Retinal pigment epithelial cell (primary cell): ENCODE results near the gene SCAI.
"Not testable (repeated sequence)": the region's sequence is repeated elsewhere in the genome, so short reads cannot be mapped to it uniquely, and the experiment has no call there.

Experiments used
- DNase-seq: peaks from one replicate; pipeline ENCODE4 v3.0.0-alpha.2; 2010; ENCODE audit warnings: low read depth
- H3K4me3 ChIP-seq: 2 replicates; pipeline ENCODE4 v1.5.1; 2011; ENCODE audit warnings: mild to moderate bottlenecking, low read length, control low read depth, moderate library complexity
- CTCF ChIP-seq: conservative IDR thresholded peaks from 2 replicates; pipeline ENCODE4 v1.5.1; 2011; ENCODE audit warnings: low read depth, low read length, control low read depth, inconsistent platforms

The SCAI gene

GRCh38 chr9:125143377-125144090, at the start of gene SCAI:
Gene SCAI, minus strand, starts transcription at chr9:125143528. Its CDS starts 91 bp downstream, at chr9:125143437.
- H3K4me3 ChIP-seq = peak within 1 kb of the TSS; percentile 78
- peak; percentile 94 for DNase-seq
- peak; percentile 98 for TF ChIP-seq CTCF

- no peak for TF ChIP-seq CTCF
- DNase-seq = no peak
- H3K4me3 ChIP-seq = peak overlapping the region; percentile 97
Observed at GRCh38 chr9:125190361-125190801, 47.1 kb upstream of the SCAI start.

- TF ChIP-seq CTCF = peak; percentile 70
- peak; percentile 86 for DNase-seq
Observed at GRCh38 chr9:125189361-125190289, 46.3 kb upstream of the SCAI start, which contains the start of gene PPP6C. Gene PPP6C, minus strand, starts transcription at chr9:125189803. Its CDS starts 85 bp downstream, at chr9:125189718.

GRCh38 chr9:125189011-125189360, 45.7 kb upstream of the SCAI start:
- H3K4me3 ChIP-seq = peak overlapping the region; percentile 97
- no peak for DNase-seq
- no peak for TF ChIP-seq CTCF

More at GRCh38 chr9:125189361-125190289, 46.3 kb upstream of the SCAI start, which contains the start of gene PPP6C:
- H3K4me3 ChIP-seq = peak within 1 kb of the TSS; percentile 97

GRCh38 chr9:125183561-125183960, 40.2 kb upstream of the SCAI start:
- DNase-seq = no peak
- no peak overlapping the region for H3K4me3 ChIP-seq
- no peak for TF ChIP-seq CTCF

GRCh38 chr9:125183054-125183453, 39.7 kb upstream of the SCAI start:
- DNase-seq = no peak
- no peak overlapping the region for H3K4me3 ChIP-seq
- no peak for TF ChIP-seq CTCF

- H3K4me3 ChIP-seq, DNase-seq: not testable (repeated sequence)
Observed at GRCh38 chr9:125181756-125182155, 38.4 kb upstream of the SCAI start.
